SK-N-SH treated with all-trans-retinoic acid at 6 μM for 48 hours (cell line): Measurements from ENCODE around the gene TK1.

ENCODE experiments used
- ATAC-seq: fragments of 200-7000 bp; cut with Tn5 transposase; 3 replicates; pipeline ENCODE4 v1.9.1; 2020; ENCODE audit warnings: mild to moderate bottlenecking, moderate library complexity
- ARNTL ChIP-seq: fragments of 450-650 bp; formaldehyde crosslinking; IDR thresholded peaks from 2 replicates; pipeline ENCODE4 v1.5.0; 2020; ENCODE audit warnings: low read depth, mild to moderate bottlenecking, moderate library complexity, borderline replicate concordance
- BACH2 ChIP-seq: fragments of 250-450 bp; sonication (Bioruptor Pico); IDR thresholded peaks from 2 replicates; pipeline ENCODE4 v1.9.0; 2021; ENCODE audit warnings: mild to moderate bottlenecking, borderline replicate concordance
- CREB5 ChIP-seq: fragments of 250-450 bp; sonication (Bioruptor Pico); IDR thresholded peaks from 2 replicates; pipeline ENCODE4 v1.5.1; 2020; ENCODE audit warnings: low read depth, mild to moderate bottlenecking, moderate library complexity
- CSDC2 ChIP-seq: fragments of 250-450 bp; sonication (Bioruptor Pico); IDR thresholded peaks from 2 replicates; pipeline ENCODE4 v1.5.0; 2020; ENCODE audit warnings: mild to moderate bottlenecking, moderate library complexity
- ESRRG ChIP-seq: fragments of 250-450 bp; sonication (Bioruptor Pico); IDR thresholded peaks from 2 replicates; pipeline ENCODE4 v1.6.1; 2021; ENCODE audit warnings: mild to moderate bottlenecking
- GLIS3 ChIP-seq: fragments of 250-450 bp; sonication (Bioruptor Pico); IDR thresholded peaks from 2 replicates; pipeline ENCODE4 v1.5.0; 2020; ENCODE audit warnings: mild to moderate bottlenecking, moderate library complexity
- ISL1 ChIP-seq: fragments of 250-450 bp; sonication (Bioruptor Pico); IDR thresholded peaks from 2 replicates; pipeline ENCODE4 v2.1.2; 2022; ENCODE audit warnings: mild to moderate bottlenecking, moderate library complexity
- OSR1 ChIP-seq: fragments of 250-450 bp; sonication (Bioruptor Pico); IDR thresholded peaks from 2 replicates; pipeline ENCODE4 v1.8.0; 2022; ENCODE audit warnings: moderate library complexity, mild to moderate bottlenecking, inconsistent platforms
- PPARA ChIP-seq: fragments of 250-450 bp; sonication (Bioruptor Pico); IDR thresholded peaks from 2 replicates; pipeline ENCODE4 v1.5.0; 2020; ENCODE audit warnings: mild to moderate bottlenecking, borderline replicate concordance
- TCF4 ChIP-seq: fragments of 250-450 bp; sonication (Bioruptor Pico); IDR thresholded peaks from 2 replicates; pipeline ENCODE4 v1.8.0; 2021; ENCODE audit warnings: mild to moderate bottlenecking, moderate library complexity, borderline replicate concordance
- TOX ChIP-seq: fragments of 250-450 bp; sonication (Bioruptor Pico); IDR thresholded peaks from 2 replicates; pipeline ENCODE4 v1.8.0; 2021; ENCODE audit warnings: mild to moderate bottlenecking, moderate library complexity, borderline replicate concordance
- ZC3H10 ChIP-seq: fragments of 250-450 bp; sonication (Bioruptor Pico); IDR thresholded peaks from 2 replicates; pipeline ENCODE4 v1.5.1; 2021; ENCODE audit warnings: mild to moderate bottlenecking, moderate library complexity
- ZFP30 ChIP-seq: fragments of 450-650 bp; formaldehyde crosslinking; IDR thresholded peaks from 2 replicates; pipeline ENCODE4 v1.5.0; 2022; ENCODE audit warnings: mild to moderate bottlenecking, moderate library complexity
- ZNF565 ChIP-seq: fragments of 450-650 bp; formaldehyde crosslinking; conservative IDR thresholded peaks from 2 replicates; pipeline ENCODE4 v1.5.0; 2020; ENCODE audit warnings: low read depth, mild to moderate bottlenecking, moderate library complexity
- ZNF70 ChIP-seq: fragments of 450-650 bp; formaldehyde crosslinking; IDR thresholded peaks from 2 replicates; pipeline ENCODE4 v1.5.0; 2020; ENCODE audit warnings: mild to moderate bottlenecking, moderate library complexity
- ZNF8 ChIP-seq: fragments of 450-650 bp; formaldehyde crosslinking; IDR thresholded peaks from 2 replicates; pipeline ENCODE4 v1.5.0; 2020; ENCODE audit warnings: mild to moderate bottlenecking, moderate library complexity
- TF ChIP-seq, protein P1 (sequence below): fragments of 250-450 bp; sonication (Bioruptor Pico); IDR thresholded peaks from 2 replicates; pipeline ENCODE4 v1.8.0; 2020; ENCODE audit warnings: mild to moderate bottlenecking, moderate library complexity, borderline replicate concordance
- TF ChIP-seq, protein P2 (sequence below): fragments of 250-450 bp; sonication (Bioruptor Pico); IDR thresholded peaks from 2 replicates; pipeline ENCODE4 v1.5.0; 2020; ENCODE audit warnings: mild to moderate bottlenecking, moderate library complexity
- TF ChIP-seq, protein P3 (sequence below): fragments of 250-450 bp; sonication (Bioruptor Pico); IDR thresholded peaks from 2 replicates; pipeline ENCODE4 v1.5.1; 2021; ENCODE audit warnings: mild to moderate bottlenecking, moderate library complexity

TK1 gene

DNA sequence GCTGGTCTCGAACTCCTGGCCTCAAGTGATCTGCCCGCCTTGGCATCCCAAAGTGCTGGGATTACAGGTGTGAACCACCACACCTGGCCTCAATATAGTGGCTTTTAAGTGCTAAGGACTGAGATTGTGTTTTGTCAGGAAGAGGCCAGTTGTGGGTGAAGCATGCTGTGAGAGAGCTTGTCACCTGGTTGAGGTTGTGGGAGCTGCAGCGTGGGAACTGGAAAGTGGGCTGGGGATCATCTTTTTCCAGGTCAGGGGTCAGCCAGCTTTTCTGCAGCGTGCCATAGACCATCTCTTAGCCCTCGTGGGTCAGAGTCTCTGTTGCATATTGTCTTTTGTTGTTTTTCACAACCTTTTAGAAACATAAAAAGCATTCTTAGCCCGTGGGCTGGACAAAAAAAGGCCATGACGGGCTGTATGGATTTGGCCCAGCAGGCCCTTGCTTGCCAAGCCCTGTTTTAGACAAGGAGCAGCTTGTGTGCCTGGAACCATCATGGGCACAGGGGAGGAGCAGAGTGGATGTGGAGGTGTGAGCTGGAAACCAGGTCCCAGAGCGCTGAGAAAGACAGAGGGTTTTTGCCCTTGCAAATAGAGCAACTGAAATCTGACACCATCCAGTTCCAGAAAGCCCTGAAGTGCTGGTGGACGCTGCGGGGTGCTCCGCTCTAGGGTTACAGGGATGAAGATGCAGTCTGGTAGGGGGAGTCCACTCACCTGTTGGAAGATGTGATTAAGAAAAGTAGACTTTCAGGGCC is 32.7 kb upstream of the TK1 start:
- no peak for ATAC-seq
- TF ChIP-seq, protein P1, sequence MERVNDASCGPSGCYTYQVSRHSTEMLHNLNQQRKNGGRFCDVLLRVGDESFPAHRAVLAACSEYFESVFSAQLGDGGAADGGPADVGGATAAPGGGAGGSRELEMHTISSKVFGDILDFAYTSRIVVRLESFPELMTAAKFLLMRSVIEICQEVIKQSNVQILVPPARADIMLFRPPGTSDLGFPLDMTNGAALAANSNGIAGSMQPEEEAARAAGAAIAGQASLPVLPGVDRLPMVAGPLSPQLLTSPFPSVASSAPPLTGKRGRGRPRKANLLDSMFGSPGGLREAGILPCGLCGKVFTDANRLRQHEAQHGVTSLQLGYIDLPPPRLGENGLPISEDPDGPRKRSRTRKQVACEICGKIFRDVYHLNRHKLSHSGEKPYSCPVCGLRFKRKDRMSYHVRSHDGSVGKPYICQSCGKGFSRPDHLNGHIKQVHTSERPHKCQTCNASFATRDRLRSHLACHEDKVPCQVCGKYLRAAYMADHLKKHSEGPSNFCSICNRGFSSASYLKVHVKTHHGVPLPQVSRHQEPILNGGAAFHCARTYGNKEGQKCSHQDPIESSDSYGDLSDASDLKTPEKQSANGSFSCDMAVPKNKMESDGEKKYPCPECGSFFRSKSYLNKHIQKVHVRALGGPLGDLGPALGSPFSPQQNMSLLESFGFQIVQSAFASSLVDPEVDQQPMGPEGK = no peak
- TF ChIP-seq OSR1 (no peak), BACH2 (CRISPR knock-in tag) (no peak), ZNF70 (no peak), ZC3H10 (no peak), GLIS3 (no peak), ZNF8 (no peak), CSDC2 (CRISPR knock-in tag) (no peak), TOX (CRISPR knock-in tag) (no peak), CREB5 (no peak), ESRRG (CRISPR knock-in tag) (no peak)
- TF ChIP-seq, protein P2, sequence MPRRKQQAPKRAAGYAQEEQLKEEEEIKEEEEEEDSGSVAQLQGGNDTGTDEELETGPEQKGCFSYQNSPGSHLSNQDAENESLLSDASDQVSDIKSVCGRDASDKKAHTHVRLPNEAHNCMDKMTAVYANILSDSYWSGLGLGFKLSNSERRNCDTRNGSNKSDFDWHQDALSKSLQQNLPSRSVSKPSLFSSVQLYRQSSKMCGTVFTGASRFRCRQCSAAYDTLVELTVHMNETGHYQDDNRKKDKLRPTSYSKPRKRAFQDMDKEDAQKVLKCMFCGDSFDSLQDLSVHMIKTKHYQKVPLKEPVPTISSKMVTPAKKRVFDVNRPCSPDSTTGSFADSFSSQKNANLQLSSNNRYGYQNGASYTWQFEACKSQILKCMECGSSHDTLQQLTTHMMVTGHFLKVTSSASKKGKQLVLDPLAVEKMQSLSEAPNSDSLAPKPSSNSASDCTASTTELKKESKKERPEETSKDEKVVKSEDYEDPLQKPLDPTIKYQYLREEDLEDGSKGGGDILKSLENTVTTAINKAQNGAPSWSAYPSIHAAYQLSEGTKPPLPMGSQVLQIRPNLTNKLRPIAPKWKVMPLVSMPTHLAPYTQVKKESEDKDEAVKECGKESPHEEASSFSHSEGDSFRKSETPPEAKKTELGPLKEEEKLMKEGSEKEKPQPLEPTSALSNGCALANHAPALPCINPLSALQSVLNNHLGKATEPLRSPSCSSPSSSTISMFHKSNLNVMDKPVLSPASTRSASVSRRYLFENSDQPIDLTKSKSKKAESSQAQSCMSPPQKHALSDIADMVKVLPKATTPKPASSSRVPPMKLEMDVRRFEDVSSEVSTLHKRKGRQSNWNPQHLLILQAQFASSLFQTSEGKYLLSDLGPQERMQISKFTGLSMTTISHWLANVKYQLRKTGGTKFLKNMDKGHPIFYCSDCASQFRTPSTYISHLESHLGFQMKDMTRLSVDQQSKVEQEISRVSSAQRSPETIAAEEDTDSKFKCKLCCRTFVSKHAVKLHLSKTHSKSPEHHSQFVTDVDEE (CRISPR knock-in tag) = no peak

DNA sequence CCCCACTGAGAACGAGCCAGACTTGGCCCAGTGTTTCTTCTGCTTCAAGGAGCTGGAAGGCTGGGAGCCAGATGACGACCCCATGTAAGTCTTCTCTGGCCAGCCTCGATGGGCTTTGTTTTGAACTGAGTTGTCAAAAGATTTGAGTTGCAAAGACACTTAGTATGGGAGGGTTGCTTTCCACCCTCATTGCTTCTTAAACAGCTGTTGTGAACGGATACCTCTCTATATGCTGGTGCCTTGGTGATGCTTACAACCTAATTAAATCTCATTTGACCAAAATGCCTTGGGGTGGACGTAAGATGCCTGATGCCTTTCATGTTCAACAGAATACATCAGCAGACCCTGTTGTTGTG is 27.8 kb upstream of the TK1 start:
- no peak for TF ChIP-seq ZC3H10
- TF ChIP-seq CREB5 = no peak
- TF ChIP-seq, all 23 proteins: peak for 0
- ATAC-seq = peak; percentile 11; the same call in 2 of the 3 replicates

GRCh38 chr17:78214016-78214705 is 27.3 kb upstream of the TK1 start, which contains the start of gene BIRC5:
TSS of gene BIRC5 (plus strand) at chr17:78214253. CDS start at chr17:78214317, 64 bp downstream.
- ATAC-seq = peak; percentile 99
- TF ChIP-seq CSDC2 (CRISPR knock-in tag) = no peak
- TF ChIP-seq, protein P2 (CRISPR knock-in tag) = peak; percentile 45; the same call in 1 of the 2 replicates
- TF ChIP-seq, all 23 proteins: peak for 1

- ATAC-seq = no peak
- TF ChIP-seq BACH2 (CRISPR knock-in tag) = no peak
- no peak for TF ChIP-seq ZFP30 (CRISPR knock-in tag)
- no peak for TF ChIP-seq TOX (CRISPR knock-in tag)
- TF ChIP-seq, protein P3, sequence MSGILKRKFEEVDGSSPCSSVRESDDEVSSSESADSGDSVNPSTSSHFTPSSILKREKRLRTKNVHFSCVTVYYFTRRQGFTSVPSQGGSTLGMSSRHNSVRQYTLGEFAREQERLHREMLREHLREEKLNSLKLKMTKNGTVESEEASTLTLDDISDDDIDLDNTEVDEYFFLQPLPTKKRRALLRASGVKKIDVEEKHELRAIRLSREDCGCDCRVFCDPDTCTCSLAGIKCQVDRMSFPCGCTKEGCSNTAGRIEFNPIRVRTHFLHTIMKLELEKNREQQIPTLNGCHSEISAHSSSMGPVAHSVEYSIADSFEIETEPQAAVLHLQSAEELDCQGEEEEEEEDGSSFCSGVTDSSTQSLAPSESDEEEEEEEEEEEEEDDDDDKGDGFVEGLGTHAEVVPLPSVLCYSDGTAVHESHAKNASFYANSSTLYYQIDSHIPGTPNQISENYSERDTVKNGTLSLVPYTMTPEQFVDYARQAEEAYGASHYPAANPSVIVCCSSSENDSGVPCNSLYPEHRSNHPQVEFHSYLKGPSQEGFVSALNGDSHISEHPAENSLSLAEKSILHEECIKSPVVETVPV (CRISPR knock-in tag) = no peak
- TF ChIP-seq ARNTL (CRISPR knock-in tag) = no peak
- TF ChIP-seq ZC3H10 = no peak
- no peak for TF ChIP-seq PPARA (CRISPR knock-in tag)
- TF ChIP-seq, protein P1 = no peak
- no peak for TF ChIP-seq ZNF8
- no peak for TF ChIP-seq ZNF565 (CRISPR knock-in tag)
- TF ChIP-seq GLIS3 = no peak
- no peak for TF ChIP-seq ISL1 (CRISPR knock-in tag)
- TF ChIP-seq CSDC2 (CRISPR knock-in tag) = no peak
- no peak for TF ChIP-seq TCF4 (CRISPR knock-in tag)
- TF ChIP-seq OSR1 = no peak
Measured at GRCh38 chr17:78211032-78211431, 24.2 kb upstream of the TK1 start.
